ENCODE data around the gene POU4F3. TPM values are rescaled to one million over a fixed set of nuclear protein-coding genes. Genes with fewer than 3 reads are reported as not detected.

The POU4F3 gene
- total RNA-seq, 4 donors from 2014 or later: not detected

DNA sequence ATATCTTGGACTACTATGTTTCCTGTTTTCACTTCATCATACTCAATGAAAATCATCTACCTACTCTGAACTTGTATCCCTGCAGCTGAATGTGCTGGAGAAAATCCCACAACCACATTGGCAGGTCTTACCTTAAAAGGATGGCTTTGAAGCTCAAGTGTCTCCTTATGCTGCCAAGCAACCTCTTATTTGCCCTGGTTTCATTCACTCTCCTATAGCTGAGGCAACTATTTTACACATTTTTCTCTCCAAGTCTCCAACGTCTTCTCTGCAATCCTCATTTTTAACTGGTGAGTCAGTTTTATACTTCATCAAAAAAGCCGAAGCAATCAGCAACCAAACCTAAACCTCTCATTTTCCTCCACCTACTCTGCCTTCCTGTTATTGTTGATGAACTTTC is 49.7 kb downstream of the POU4F3 start:
- DNase-seq: no peak
- no peak for TF ChIP-seq POLR2A (IDR thresholded peaks at IDR 0.05)
- TF ChIP-seq, protein P1, sequence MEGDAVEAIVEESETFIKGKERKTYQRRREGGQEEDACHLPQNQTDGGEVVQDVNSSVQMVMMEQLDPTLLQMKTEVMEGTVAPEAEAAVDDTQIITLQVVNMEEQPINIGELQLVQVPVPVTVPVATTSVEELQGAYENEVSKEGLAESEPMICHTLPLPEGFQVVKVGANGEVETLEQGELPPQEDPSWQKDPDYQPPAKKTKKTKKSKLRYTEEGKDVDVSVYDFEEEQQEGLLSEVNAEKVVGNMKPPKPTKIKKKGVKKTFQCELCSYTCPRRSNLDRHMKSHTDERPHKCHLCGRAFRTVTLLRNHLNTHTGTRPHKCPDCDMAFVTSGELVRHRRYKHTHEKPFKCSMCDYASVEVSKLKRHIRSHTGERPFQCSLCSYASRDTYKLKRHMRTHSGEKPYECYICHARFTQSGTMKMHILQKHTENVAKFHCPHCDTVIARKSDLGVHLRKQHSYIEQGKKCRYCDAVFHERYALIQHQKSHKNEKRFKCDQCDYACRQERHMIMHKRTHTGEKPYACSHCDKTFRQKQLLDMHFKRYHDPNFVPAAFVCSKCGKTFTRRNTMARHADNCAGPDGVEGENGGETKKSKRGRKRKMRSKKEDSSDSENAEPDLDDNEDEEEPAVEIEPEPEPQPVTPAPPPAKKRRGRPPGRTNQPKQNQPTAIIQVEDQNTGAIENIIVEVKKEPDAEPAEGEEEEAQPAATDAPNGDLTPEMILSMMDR (IDR thresholded peaks at IDR 0.05): no peak
- no peaks in the 10 kb centered on the region for H3K4me1 ChIP-seq
- intact Hi-C loops (cut with DNase I): no loop called here
- no peak overlapping the region for H3K4me3 ChIP-seq
- H3K27ac ChIP-seq: no peak overlapping the region
- H3K27me3 ChIP-seq: peaks cover 0 to 21% (median 0%) of the 10 kb centered on the region in 4 donors
- 35 to 43% methylated on average over 2 of the region's 2 CpGs for WGBS, 2 donors
- no peaks in the 10 kb centered on the region for H3K36me3 ChIP-seq
- no peaks in the 10 kb centered on the region for H3K9me3 ChIP-seq

DNA sequence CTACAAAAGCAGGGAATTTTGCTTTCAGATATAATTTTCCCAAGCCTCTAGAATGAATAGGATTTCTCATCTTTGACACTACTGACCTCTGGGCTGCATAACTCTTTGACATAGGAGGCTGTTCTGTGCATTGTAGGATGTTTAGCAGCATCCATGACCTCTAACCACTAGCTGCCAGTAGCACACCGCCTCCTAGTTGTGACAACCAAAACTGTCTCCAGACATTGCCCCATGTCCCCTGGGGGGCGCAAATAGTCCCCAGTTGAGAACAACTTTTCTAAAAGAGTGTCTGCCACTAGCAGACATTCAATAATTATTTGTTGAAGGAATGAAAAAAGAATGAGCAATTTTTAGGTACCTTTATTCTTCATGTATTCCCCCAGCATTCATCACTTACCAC is 51.8 kb downstream of the POU4F3 start:
- Histone ChIP-seq H3K27me3 (peaks cover 0 to 21% (median 0%) of the 10 kb centered on the region in 4 donors), H3K9me3 (no peaks in the 10 kb centered on the region), H3K36me3 (no peaks in the 10 kb centered on the region), H3K4me3 (no peak overlapping the region), H3K27ac (no peak overlapping the region), H3K4me1 (no peaks in the 10 kb centered on the region)
- intact Hi-C loops (cut with DNase I): no loop called here
- TF ChIP-seq POLR2A (IDR thresholded peaks at IDR 0.05): no peak
- TF ChIP-seq, protein P1 (IDR thresholded peaks at IDR 0.05): no peak
- WGBS, 2 donors: 25 to 45% methylated on average over 2 of the region's 2 CpGs
- DNase-seq: no peak

Other genes starting within 250 kb of the POU4F3 start
- gene PLAC8L1, start 233.3 kb upstream of the POU4F3 start, total RNA-seq: not detected
- gene LARS1, start 156.2 kb upstream of the POU4F3 start, total RNA-seq: 10 to 100 TPM; 31.8 to 69.2 (median 57.6) TPM
- 10 to 100 TPM in 3 of 4 donors, 1 to 10 TPM in 1; 8.5 to 23.1 (median 13.9) TPM for gene RBM27, start 135.2 kb upstream of the POU4F3 start, total RNA-seq
- gene TCERG1, start 108.5 kb downstream of the POU4F3 start, total RNA-seq: 10 to 100 TPM; 43.4 to 92.7 (median 68.9) TPM
- not detected for gene GPR151, start 177.4 kb downstream of the POU4F3 start, total RNA-seq